HG02798 (cell line): ENCODE results near the gene CDHR2.

Source experiments
- ATAC-seq: cut with Tn5 transposase; IDR thresholded peaks from one replicate; pipeline ENCODE4 v1.9.1; 2021; ENCODE audit warnings: mild to moderate bottlenecking; ENCODE audit not compliant: unreplicated experiment, poor library complexity

The CDHR2 gene

DNA sequence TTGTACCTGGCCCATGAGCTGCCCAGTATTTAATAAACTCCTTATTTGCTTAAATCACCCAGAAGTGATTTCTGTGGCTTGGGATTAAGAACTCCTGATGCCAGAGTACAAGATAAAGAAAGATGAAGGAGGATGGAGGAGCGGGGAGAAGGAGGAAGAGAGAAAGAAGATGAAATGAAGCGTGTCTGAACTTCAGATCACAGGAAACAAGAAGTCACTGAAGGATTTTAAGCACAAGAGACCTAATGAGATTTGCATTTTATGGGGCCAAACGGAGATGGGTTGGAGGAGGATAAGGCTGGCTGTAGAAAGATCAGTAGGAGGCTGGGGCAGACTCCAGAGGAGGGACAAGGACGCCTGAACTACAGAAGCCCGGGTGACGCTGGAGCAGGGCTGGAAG is 84.5 kb downstream of the CDHR2 start:
- ATAC-seq = no peak

DNA sequence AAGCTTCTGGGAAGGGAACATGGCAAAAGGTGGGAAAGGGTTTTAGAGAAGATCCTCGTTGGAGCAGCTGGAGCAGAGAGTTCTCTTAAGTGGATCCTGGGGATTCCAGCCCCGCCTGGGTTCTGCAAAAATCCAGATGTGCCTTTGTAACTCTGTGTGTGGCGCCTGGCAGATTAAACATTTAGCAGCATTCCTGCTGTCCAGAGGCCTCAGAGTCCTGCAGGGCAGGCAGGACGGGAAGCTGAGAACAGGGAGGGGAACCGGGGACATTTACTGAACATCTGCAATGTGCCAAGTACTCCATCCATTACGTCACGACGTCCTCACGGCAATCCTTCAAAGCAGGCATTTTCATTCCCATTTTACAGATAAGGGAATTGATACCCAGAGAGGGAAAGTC is 87.3 kb downstream of the CDHR2 start:
- ATAC-seq = no peak

DNA sequence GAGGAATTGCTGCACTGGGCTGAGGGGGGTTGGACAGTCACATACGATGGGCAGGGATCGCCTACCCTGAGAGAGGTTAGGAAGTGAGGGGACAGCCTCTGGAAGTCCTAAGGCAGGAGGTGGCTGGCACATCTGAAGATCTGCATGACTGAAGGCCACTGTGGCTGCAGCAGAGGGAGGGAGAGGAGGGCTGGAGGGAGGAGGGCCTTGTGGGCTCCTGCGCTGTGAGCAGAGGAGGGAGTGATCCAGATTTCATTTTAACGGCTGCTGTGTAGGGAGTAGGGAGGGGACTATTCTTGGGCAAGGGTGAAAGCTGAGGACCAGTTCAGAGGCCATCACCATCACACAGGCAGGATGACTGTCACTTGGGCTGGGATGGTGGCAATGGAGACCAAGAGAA is 88.4 kb downstream of the CDHR2 start:
- no peak for ATAC-seq

DNA sequence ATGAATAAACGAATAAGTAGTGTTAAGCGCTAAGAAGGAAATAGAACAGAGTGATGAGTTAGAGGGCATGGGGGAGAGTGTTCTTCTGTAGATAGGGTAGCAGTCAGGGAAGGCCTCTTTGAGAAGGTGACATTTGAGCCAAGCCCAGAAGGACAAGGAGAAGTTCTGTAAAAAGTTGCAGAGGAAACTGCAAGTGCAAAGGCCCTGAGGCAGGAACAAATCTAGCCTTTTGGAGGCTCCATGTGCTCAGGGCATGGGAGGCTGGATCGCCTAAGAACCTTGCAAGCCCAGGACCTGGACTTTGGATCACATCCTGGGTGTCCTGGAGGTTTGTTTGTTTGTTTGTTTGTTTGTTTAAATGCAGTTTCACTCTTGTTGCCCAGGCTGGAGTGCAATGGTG is 89.3 kb downstream of the CDHR2 start:
- ATAC-seq = no peak

DNA sequence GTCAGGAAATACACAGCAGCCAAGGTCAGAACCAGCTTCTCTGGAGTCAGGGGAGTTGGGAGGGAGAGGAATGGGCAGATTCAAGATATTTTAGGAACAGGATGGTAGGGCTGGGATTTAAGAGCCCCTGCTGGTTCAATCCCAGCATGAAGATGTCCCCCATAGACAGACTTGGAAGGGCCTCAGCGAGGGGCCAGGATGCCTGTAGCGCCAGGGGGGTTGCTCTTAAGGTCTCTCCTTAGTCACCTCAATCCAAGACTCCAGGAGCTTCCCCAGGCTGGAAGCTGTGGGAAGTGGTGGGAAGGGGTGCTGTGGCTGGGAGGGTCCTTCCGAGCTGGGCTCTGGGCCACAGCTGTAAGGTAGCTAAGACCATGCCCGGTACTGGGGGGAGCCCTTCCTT is 90.1 kb downstream of the CDHR2 start:
- ATAC-seq = no peak

DNA sequence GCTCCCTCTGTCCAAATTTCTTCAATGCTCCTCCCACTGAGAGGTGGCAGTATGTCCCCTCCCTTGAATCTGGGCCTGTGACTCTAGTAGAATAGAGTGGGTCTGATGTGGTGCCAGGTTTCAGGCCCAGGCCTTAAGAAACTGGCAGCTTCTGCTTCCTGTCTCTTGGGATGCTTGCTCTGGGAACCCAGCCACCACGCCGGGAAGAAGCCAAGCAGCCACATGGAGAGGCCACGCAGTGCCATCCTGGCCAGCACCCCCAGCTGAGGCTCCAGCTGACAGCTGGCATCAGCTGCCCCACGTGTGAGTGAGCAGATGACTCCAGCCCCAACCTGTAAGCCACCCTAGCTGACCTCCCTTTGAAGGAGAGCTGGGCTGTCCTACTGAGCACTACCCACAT is 90.8 kb downstream of the CDHR2 start:
- ATAC-seq = no peak

DNA sequence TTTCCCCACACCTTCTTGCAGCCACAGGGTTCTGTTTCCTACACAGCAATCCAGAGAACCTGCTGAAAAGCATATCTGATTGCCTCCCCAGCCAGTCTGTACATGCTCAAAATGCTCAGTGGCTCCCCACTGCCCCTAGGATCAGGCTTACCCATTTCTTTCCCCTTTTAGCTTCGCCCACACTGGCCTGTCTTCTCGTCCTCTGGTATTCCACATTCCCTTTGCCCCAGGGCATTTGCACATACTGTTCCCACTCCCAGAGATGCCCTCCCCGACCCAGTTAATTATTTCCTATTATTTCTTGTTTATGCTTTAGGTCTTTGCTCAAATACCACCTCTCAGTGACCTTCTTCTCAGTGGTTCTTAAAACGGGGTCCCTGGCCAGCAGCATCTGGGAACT is 91.5 kb downstream of the CDHR2 start:
- no peak for ATAC-seq

DNA sequence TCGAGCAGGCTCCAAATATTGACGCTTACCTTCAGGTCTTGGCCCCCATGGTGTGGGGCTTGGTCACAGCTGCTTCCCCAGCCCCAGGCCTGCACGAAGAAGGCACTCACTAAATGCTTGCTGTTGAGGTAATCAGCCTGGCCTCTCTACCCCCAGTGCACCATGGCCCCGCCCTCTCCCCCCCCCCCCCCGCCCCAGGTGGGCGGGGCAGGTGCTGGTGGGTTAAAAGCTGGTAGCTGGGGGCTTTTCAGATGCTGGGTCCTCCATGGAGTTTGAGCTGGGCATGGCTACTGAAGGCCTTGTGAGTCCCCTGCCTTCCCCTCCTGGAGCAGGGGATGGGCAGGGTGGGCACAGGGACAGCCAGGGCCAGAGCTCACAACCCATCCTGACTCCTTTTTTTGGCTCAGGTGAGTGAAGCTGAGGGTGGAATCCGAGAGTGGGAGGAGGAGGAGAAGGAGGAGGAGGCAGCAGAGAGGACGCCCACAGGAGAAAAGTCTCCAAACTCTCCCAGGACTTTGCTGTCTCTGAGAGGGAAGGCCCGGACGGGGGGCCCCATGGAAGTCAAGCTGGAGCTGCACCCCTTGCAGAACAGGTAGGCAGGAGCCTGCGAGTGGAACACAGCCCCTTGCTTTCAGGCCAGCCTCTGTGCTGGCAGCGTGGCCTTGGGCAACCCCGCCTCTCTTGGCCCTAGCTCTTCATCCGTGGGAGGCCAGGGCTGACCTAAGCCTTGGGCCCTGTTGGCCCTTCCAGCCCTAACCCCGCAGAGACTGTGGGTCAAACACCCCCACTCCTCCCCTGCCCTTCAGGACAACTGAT is 93.7 kb downstream of the CDHR2 start:
- ATAC-seq = no peak

DNA sequence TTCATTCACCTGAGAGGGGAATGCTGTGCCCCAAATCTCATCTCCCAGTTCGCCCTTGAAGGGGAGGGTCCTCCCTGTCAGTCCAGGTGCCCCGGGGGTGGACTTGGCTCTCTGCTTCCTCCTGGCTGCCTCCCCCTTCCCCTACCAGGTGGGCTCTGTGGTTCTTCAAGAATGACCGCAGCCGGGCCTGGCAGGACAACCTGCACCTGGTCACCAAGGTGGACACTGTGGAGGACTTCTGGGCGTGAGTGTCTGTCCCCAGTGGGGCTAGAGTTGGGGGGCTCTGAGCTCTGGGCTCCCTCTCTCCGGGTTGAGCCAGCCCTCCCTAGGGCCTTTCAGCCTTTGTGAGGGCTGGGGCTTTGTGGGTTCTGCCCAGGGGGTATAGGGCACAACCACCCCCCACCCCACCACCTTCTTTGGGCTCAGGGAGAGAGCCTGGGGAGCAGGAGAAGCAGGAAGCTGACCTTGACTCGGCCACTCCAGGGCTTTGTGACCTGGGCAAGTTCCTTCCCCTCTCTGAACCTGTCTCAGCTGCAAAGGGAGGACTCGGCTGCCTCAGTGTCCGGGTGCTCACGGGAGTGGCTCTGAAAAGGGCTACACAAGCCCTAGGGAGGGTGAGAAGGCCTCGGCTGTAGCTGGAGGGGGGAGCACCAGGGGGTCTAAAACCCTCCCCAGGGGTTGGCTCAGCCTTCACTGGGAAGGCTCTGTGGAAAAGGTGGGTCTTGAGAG is 94.5 kb downstream of the CDHR2 start:
- ATAC-seq = no peak

DNA sequence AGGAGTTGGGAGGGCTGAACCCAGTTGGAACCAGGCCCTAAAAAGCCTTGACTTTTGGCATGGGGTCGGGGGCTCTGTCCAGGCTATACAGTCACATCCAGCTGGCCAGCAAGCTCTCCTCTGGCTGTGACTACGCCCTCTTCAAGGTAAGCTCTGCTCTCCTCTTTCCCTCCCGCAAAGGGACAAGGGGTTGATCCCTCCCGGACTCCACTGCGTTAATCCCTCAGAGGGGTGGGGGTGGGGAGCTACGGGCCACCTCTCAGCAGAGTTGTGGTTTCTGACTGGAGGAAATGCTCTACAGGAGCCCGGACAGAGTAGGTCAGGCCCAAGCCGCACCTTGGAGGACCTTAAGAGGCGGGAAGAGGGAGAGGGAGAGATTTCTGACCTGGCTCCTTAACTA is 95.2 kb downstream of the CDHR2 start:
- no peak for ATAC-seq

DNA sequence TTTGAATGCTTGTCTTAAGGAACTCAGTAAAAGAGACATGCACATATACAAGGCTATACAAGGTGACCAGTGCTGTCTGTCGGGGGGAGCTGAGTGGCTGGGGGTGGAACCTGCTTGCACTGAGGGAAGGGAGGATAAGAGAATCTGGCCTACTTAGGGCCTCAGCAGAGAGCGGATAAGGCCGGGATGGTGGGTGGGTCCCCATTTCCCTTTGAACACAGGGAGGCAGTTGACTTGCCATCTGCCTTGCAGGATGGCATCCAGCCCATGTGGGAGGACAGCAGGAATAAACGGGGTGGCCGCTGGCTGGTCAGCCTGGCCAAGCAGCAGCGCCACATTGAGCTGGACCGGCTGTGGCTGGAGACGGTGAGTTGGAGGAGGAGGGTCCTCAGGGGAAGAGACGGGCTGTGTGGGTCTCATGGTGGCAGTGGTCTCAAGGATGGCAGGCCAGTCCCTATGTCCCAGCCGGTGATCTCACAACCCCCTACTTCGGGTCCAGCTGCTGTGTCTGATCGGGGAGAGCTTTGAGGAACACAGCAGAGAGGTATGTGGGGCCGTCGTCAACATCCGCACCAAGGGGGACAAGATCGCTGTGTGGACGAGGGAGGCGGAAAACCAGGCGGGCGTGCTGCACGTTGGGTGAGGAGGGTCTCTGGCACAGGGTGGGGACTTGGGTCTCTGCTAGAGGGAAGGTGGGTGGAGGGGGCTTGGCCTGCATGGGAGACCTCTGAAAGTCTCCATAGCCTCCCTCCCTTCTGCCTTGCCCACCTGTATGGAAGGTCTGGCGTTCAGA is 95.9 kb downstream of the CDHR2 start:
- ATAC-seq = no peak
